ENCODE results near the gene KIAA1143. TPM values are rescaled to one million over a fixed set of nuclear protein-coding genes. Genes with fewer than 3 reads are reported as not detected.

The KIAA1143 gene
- total RNA-seq, 1 donor from 2014 or later, result 17.9 TPM

Other genes starting within 250 kb of the KIAA1143 start
- 2.7 TPM for gene ZKSCAN7, start 206.4 kb downstream of the KIAA1143 start, total RNA-seq
- gene ZNF660, start 176.7 kb downstream of the KIAA1143 start, total RNA-seq, result 4.8 TPM
- 10.8 TPM for gene ZNF197, start 136.6 kb downstream of the KIAA1143 start, total RNA-seq
- 11.7 TPM for gene ZNF35, start 112.9 kb downstream of the KIAA1143 start, total RNA-seq
- gene ZNF502, start 49.0 kb downstream of the KIAA1143 start, total RNA-seq, result 4.3 TPM
- gene ZNF501, start 32.0 kb downstream of the KIAA1143 start, total RNA-seq, result 3.1 TPM
- gene KIF15, start 175 bp upstream of the KIAA1143 start, total RNA-seq, result 0.42 TPM
- 8.1 TPM for gene TMEM42, start 100.3 kb upstream of the KIAA1143 start, total RNA-seq
- gene TGM4, start 113.0 kb upstream of the KIAA1143 start, total RNA-seq, result not detected
- 108 TPM for gene ZDHHC3, start 214.6 kb upstream of the KIAA1143 start, total RNA-seq
- gene EXOSC7, start 214.6 kb upstream of the KIAA1143 start, total RNA-seq, result 35.4 TPM

Measured in mesenteric fat pad (tissue), 1 donor.